Kidney (tissue), 14 donors: ENCODE measurements around the gene TFB1M. TPM values are rescaled to one million over a fixed set of nuclear protein-coding genes. Genes with fewer than 3 reads are reported as not detected.

Experiments used
- DNase-seq, 5 donors: peaks; one replicate each; pipeline ENCODE4 v3.0.0-alpha.2; 2013 to 2020
- FAIRE-seq: peaks from 2 replicates; lab custom pipeline; 2012; peaks lifted over from hg19 to GRCh38; lab: Jason Lieb, UNC
- H3K27ac ChIP-seq, 2 donors: one replicate each; pipeline ENCODE4 v1.7.0; 2013; ENCODE audit warnings: low read depth in 2 of 2, low read length in 2 of 2, inconsistent platforms in 1 of 2
- H3K27me3 ChIP-seq: one replicate; pipeline ENCODE4 v1.7.1; 2013; ENCODE audit warnings: low read length, inconsistent platforms; ENCODE audit not compliant: control insufficient read depth, insufficient read depth
- H3K36me3 ChIP-seq, 3 donors: one replicate each; pipeline versions ENCODE4 v1.7.0 to v1.7.1; 2013; ENCODE audit warnings: low read length in 3 of 3, control low read depth in 1 of 3, inconsistent platforms in 1 of 3; ENCODE audit not compliant: insufficient read depth in 3 of 3, control insufficient read depth in 2 of 3
- H3K4me1 ChIP-seq, 3 donors: one replicate each; pipeline versions ENCODE4 v1.7.0 to v1.7.1; 2013; ENCODE audit warnings: low read length in 3 of 3, inconsistent platforms in 1 of 3, low read depth in 1 of 3; ENCODE audit not compliant: control insufficient read depth in 2 of 3, insufficient read depth in 2 of 3
- H3K4me3 ChIP-seq, 3 donors: one replicate each; pipeline versions ENCODE4 v1.7.0 to v1.8.1; 2013; ENCODE audit warnings: low read length in 3 of 3, control low read depth in 1 of 3, inconsistent platforms in 1 of 3
- H3K9ac ChIP-seq, 3 donors: one replicate each; pipeline versions ENCODE4 v1.7.0 to v1.7.1; 2013; ENCODE audit warnings: low read length in 3 of 3, control low read depth in 1 of 3, inconsistent platforms in 1 of 3
- H3K9me3 ChIP-seq, 3 donors: one replicate each; pipeline versions ENCODE4 v1.7.0 to v1.7.1; 2013; ENCODE audit warnings: low read length in 3 of 3, control low read depth in 1 of 3, inconsistent platforms in 1 of 3; ENCODE audit not compliant: control insufficient read depth in 2 of 3, insufficient read depth in 1 of 3
- intact Hi-C: fragments of 100-400 bp; cut with DNase I; formaldehyde crosslinking; loops from one replicate; pipeline ENCODE4 v1.11.1; 2022
- polyA plus RNA-seq: library from polyadenylated mRNA; stranded (reverse); fragments of 350-450 nt; fragmentation: Illumina TruSeq; extraction: RNeasy Lipid Tissue Mini Kit (QIAGEN cat#74804); gene quantifications from one replicate; pipeline ENCODE4 v1.2.3, GENCODE V29; 2014; ENCODE audit warnings: low read depth, low replicate concordance; ENCODE audit not compliant: insufficient read depth
- total RNA-seq: library from RNA; stranded (reverse); fragmentation: NEBNext Ultra II Directional; extraction: Animal tissue kit (Norgen Biotek cat#: 25700); gene quantifications from one replicate; pipeline ENCODE4 v1.2.1, GENCODE V29; 2021
- TF ChIP-seq, protein P1 (sequence below): IDR thresholded peaks from 3 replicates; pipeline ENCODE4 v1.5.1; 2012; ENCODE audit warnings: mild to moderate bottlenecking, moderate library complexity, borderline replicate concordance; ENCODE audit not compliant: insufficient read depth; ENCODE audit errors: extremely low read depth
- donor health status: control.
- donor health status: control.
- donor health status: control.
- donor health status: control.
- donor health status: control.
- donor health status: DM: yes; HTN: yes; CAD: no.
- donor health status: Normal renal cell carcinoma (clear cell type).

The TFB1M gene
- total and polyA plus RNA-seq, 2 donors from 2014 or later, result 16.3 to 28.1 TPM

DNA sequence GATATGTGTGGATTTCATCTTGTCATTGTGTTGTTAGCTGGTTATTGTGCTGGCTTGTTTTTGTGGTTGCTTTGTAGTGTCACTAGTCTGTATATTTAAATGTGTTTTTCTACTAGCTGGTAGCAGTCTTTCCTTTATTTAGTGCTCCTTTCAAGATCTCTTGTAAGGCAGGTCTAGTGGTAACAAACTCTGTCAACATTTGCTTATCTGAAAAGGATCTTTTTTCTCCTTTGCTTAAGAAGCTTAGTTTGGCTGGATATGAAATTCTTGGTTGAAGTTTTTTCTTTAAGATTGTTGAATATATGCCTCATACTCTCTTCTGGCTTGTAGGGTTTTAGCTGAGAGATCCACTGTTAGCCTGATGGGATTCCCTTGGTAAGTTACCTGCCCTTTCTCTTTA lies 32.7 kb upstream of the TFB1M start:
- TF ChIP-seq, protein P1, sequence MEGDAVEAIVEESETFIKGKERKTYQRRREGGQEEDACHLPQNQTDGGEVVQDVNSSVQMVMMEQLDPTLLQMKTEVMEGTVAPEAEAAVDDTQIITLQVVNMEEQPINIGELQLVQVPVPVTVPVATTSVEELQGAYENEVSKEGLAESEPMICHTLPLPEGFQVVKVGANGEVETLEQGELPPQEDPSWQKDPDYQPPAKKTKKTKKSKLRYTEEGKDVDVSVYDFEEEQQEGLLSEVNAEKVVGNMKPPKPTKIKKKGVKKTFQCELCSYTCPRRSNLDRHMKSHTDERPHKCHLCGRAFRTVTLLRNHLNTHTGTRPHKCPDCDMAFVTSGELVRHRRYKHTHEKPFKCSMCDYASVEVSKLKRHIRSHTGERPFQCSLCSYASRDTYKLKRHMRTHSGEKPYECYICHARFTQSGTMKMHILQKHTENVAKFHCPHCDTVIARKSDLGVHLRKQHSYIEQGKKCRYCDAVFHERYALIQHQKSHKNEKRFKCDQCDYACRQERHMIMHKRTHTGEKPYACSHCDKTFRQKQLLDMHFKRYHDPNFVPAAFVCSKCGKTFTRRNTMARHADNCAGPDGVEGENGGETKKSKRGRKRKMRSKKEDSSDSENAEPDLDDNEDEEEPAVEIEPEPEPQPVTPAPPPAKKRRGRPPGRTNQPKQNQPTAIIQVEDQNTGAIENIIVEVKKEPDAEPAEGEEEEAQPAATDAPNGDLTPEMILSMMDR, result no peak
- H3K27ac ChIP-seq, result no peak overlapping the region
- FAIRE-seq, result no peak

GRCh38 chr6:155344341-155345006 lies 30.2 kb upstream of the TFB1M start:
- Histone ChIP-seq H3K27me3 (no peaks in the 10 kb centered on the region), H3K27ac (no peak overlapping the region), H3K4me3 (no peak overlapping the region), H3K36me3 (no peaks in the 10 kb centered on the region), H3K9ac (no peak overlapping the region), H3K4me1 (no peaks in the 10 kb centered on the region), H3K9me3 (no peaks in the 10 kb centered on the region)
- no peak for FAIRE-seq
- TF ChIP-seq, protein P1, result no peak
- DNase-seq, result no peak
- intact Hi-C loops, result no loop called here

More for the DNA sequence above, 32.7 kb upstream of the TFB1M start:
- Histone ChIP-seq H3K9ac (no peak overlapping the region), H3K4me1 (no peaks in the 10 kb centered on the region), H3K36me3 (no peaks in the 10 kb centered on the region), H3K4me3 (no peak overlapping the region), H3K9me3 (no peaks in the 10 kb centered on the region), H3K27me3 (no peaks in the 10 kb centered on the region)
- intact Hi-C loops, result no loop called here
- no peak for DNase-seq

GRCh38 chr6:155341130-155341828 lies 27.0 kb upstream of the TFB1M start:
- no peak overlapping the region for H3K9ac ChIP-seq

More at GRCh38 chr6:155341130-155341828, 27.0 kb upstream of the TFB1M start:
- Histone ChIP-seq H3K36me3 (no peaks in the 10 kb centered on the region), H3K4me3 (no peak overlapping the region), H3K4me1 (no peaks in the 10 kb centered on the region), H3K27ac (no peak overlapping the region), H3K27me3 (no peaks in the 10 kb centered on the region), H3K9me3 (no peaks in the 10 kb centered on the region)
- no peak for FAIRE-seq
- TF ChIP-seq, protein P1, result no peak
- no peak for DNase-seq
- intact Hi-C loops, result no loop called here
